A549 (cell line): ENCODE data around the gene ATAD2B. TPM values are rescaled to one million over a fixed set of nuclear protein-coding genes. Genes with fewer than 3 reads are reported as not detected.
"Not testable (repeated sequence)": the region's sequence is repeated elsewhere in the genome, so short reads cannot be mapped to it uniquely, and the experiment has no call there.

Source experiments
- ATAC-seq, 2 experiments: fragments of 200-7000 bp in 1 of 2; fragments of >200 bp in 1 of 2; cut with Nextera tagmentation in 1 of 2; cut with Tn5 transposase in 1 of 2; 3 replicates each; pipeline versions ENCODE4 v1.8.0 to v1.9.1; 2018 to 2020; ENCODE audit warnings: mild to moderate bottlenecking in 1 of 2, moderate library complexity in 1 of 2
- CTCF ChIA-PET: fragments of 300-600 bp; sonication (Branson Sonifier 250); formaldehyde crosslinking; extraction: SDS; loops from one replicate; lab custom pipeline; 2021; ENCODE audit warnings: antibody characterized with exemption, inconsistent platforms; lab: Yijun Ruan, JAX
- POLR2A ChIA-PET: fragments of 350-600 bp; formaldehyde crosslinking; extraction: SDS; loops from one replicate; lab custom pipeline; 2021; ENCODE audit warnings: antibody characterized with exemption, inconsistent platforms; lab: Yijun Ruan, JAX
- DNase-seq, 2 experiments: peaks; one replicate each; pipeline versions ENCODE4 v3.0.0 to v3.0.0-alpha.2; 2011 to 2016; ENCODE audit warnings: low read depth in 1 of 2, low spot score in 1 of 2
- FAIRE-seq: peaks from 2 replicates; lab custom pipeline; 2011; peaks lifted over from hg19 to GRCh38; lab: Jason Lieb, UNC
- H3K27ac ChIP-seq, 2 experiments: fragments of >200 bp; sonication (Bioruptor Twin); formaldehyde crosslinking; 3 replicates each; pipeline ENCODE4 v1.5.1; 2016 to 2017
- H3K4me1 ChIP-seq: fragments of >200 bp; sonication (Bioruptor Twin); formaldehyde crosslinking; 3 replicates; pipeline ENCODE4 v1.6.1; 2016
- H3K4me2 ChIP-seq: fragments of >200 bp; sonication (Bioruptor Twin); formaldehyde crosslinking; 3 replicates; pipeline ENCODE4 v1.6.1; 2016
- H3K4me3 ChIP-seq: fragments of >200 bp; sonication (Bioruptor Twin); formaldehyde crosslinking; 3 replicates; pipeline ENCODE4 v1.5.1; 2016
- H3K9me3 ChIP-seq: fragments of >200 bp; sonication (Bioruptor Twin); formaldehyde crosslinking; 3 replicates; pipeline ENCODE4 v1.6.1; 2016
- CBX2 ChIP-seq: fragments of 200-600 bp; sonication (generic); IDR thresholded peaks from 2 replicates; pipeline ENCODE4 v1.6.1; 2016; ENCODE audit warnings: low read depth, mild to moderate bottlenecking, borderline replicate concordance
- CTCF ChIP-seq: fragments of >200 bp; sonication (Bioruptor Twin); formaldehyde crosslinking; IDR thresholded peaks from 3 replicates; pipeline ENCODE4 v1.5.1; 2016
- EHF ChIP-seq: fragments of 250-450 bp; sonication (Bioruptor Pico); IDR thresholded peaks from 2 replicates; pipeline ENCODE4 v1.5.0; 2020; ENCODE audit warnings: mild to moderate bottlenecking
- EP300 ChIP-seq, 2 experiments: fragments of >200 bp; sonication (Bioruptor Twin); formaldehyde crosslinking; IDR thresholded peaks; 2 replicates in 1 of 2; 3 replicates in 1 of 2; pipeline ENCODE4 v1.6.1; 2016 to 2017
- FOSB ChIP-seq: fragments of 250-450 bp; sonication (Bioruptor Pico); IDR thresholded peaks from 2 replicates; pipeline ENCODE4 v1.5.0; 2020; ENCODE audit warnings: mild to moderate bottlenecking, moderate library complexity
- GATA3 ChIP-seq: IDR thresholded peaks from 2 replicates; pipeline ENCODE4 v1.6.1; 2012; ENCODE audit warnings: borderline replicate concordance
- HDAC2 ChIP-seq: fragments of 200-600 bp; sonication (generic); IDR thresholded peaks from 2 replicates; pipeline ENCODE4 v1.6.1; 2016
- HES2 ChIP-seq: fragments of >200 bp; sonication (Bioruptor Twin); formaldehyde crosslinking; IDR thresholded peaks from 2 replicates; pipeline ENCODE4 v1.6.1; 2016
- HEYL ChIP-seq: fragments of 250-450 bp; sonication (Bioruptor Pico); IDR thresholded peaks from 2 replicates; pipeline ENCODE4 v1.8.0; 2021; ENCODE audit warnings: mild to moderate bottlenecking, moderate library complexity
- HMGXB4 ChIP-seq: fragments of 250-450 bp; sonication (Bioruptor Pico); IDR thresholded peaks from 2 replicates; pipeline ENCODE4 v1.5.0; 2021; ENCODE audit warnings: mild to moderate bottlenecking, moderate library complexity, borderline replicate concordance
- JUN ChIP-seq, 2 experiments: fragments of >200 bp; sonication (Bioruptor Twin); formaldehyde crosslinking; IDR thresholded peaks; 2 replicates in 1 of 2; 3 replicates in 1 of 2; pipeline ENCODE4 v1.6.1; 2016 to 2017
- KDM1A ChIP-seq: fragments of 200-600 bp; sonication (generic); IDR thresholded peaks from 2 replicates; pipeline ENCODE4 v1.6.1; 2016; ENCODE audit warnings: low read depth, mild to moderate bottlenecking
- KDM5A ChIP-seq: fragments of 200-600 bp; sonication (generic); IDR thresholded peaks from 2 replicates; pipeline ENCODE4 v1.6.1; 2016; ENCODE audit warnings: antibody characterized with exemption, mild to moderate bottlenecking
- MAZ ChIP-seq: fragments of 150-350 bp; IDR thresholded peaks from 2 replicates; pipeline ENCODE4 v1.6.1; 2014; ENCODE audit warnings: antibody characterized with exemption, low read depth, low read length, borderline replicate concordance
- NFE2L2 ChIP-seq: fragments of 150-350 bp; conservative IDR thresholded peaks from 2 replicates; pipeline ENCODE4 v1.6.1; 2014; ENCODE audit warnings: low read length
- NPAS2 ChIP-seq: fragments of 250-450 bp; sonication (Bioruptor Pico); IDR thresholded peaks from 2 replicates; pipeline ENCODE4 v1.8.0; 2022; ENCODE audit warnings: mild to moderate bottlenecking, moderate library complexity, borderline replicate concordance
- PBX3 ChIP-seq: IDR thresholded peaks from 2 replicates; pipeline ENCODE4 v1.6.1; 2012
- PHF8 ChIP-seq: fragments of 200-600 bp; sonication (generic); IDR thresholded peaks from 2 replicates; pipeline ENCODE4 v1.6.1; 2016; ENCODE audit warnings: low read depth, mild to moderate bottlenecking, antibody characterized with exemption, moderate library complexity, borderline replicate concordance
- POLR2AphosphoS2 ChIP-seq: conservative IDR thresholded peaks from 2 replicates; pipeline ENCODE4 v1.6.1; 2012; ENCODE audit warnings: low read length, improper control_type of control experiment, inconsistent platforms
- ZFP36 ChIP-seq: fragments of 450-650 bp; IDR thresholded peaks from 2 replicates; pipeline ENCODE4 v1.6.1; 2014; ENCODE audit warnings: borderline replicate concordance; ENCODE audit not compliant: partially characterized antibody
- ZSCAN20 ChIP-seq: fragments of 250-450 bp; sonication (Bioruptor Pico); IDR thresholded peaks from 2 replicates; pipeline ENCODE4 v1.8.0; 2022; ENCODE audit warnings: mild to moderate bottlenecking, moderate library complexity
- WGBS: methylation state at CpG from one replicate; pipeline ENCODE4 v1.1.6; 2017; ENCODE audit errors: missing lambda C conversion rate; 5-methylcytosine and 5-hydroxymethylcytosine counted together
- polyA plus RNA-seq, 4 experiments: library from polyadenylated mRNA; depleted of rRNA in 3 of 4; stranded (reverse); fragments of >200 nt; fragmentation: RNase III in 1 of 4; extraction: RNeasy Plus Mini Kit Qiagen cat#74134 plus additional on column Dnase treatment in 1 of 4; gene quantifications; 2 replicates in 3 of 4; 3 replicates in 1 of 4; pipeline ENCODE4 v1.2.3, GENCODE V29; 2011 to 2017
- TF ChIP-seq, protein P1 (sequence below): fragments of 200-600 bp; sonication (generic); IDR thresholded peaks from 2 replicates; pipeline ENCODE4 v1.6.1; 2016; ENCODE audit warnings: antibody characterized with exemption, mild to moderate bottlenecking, moderate library complexity

ATAD2B gene
- polyA plus RNA-seq, 2 of the 4 experiments (the other 2 are of a cell fraction): 5.4 to 13.1 TPM

- CTCF ChIA-PET: interaction anchor here (1.4 to 2.3 kb wide), 2 partner anchors 27 to 130 kb away, joined by 3 to 9 read pairs; partner anchors contain the start of gene ATAD2B
- no peak for TF ChIP-seq NPAS2
- no peak for TF ChIP-seq MAZ
- no peak for TF ChIP-seq HMGXB4 (CRISPR knock-in tag)
- TF ChIP-seq JUN (IDR thresholded peaks at IDR 0.05): no peak
- no peak for TF ChIP-seq CBX2
- TF ChIP-seq PHF8: no peak
- TF ChIP-seq, protein P1, sequence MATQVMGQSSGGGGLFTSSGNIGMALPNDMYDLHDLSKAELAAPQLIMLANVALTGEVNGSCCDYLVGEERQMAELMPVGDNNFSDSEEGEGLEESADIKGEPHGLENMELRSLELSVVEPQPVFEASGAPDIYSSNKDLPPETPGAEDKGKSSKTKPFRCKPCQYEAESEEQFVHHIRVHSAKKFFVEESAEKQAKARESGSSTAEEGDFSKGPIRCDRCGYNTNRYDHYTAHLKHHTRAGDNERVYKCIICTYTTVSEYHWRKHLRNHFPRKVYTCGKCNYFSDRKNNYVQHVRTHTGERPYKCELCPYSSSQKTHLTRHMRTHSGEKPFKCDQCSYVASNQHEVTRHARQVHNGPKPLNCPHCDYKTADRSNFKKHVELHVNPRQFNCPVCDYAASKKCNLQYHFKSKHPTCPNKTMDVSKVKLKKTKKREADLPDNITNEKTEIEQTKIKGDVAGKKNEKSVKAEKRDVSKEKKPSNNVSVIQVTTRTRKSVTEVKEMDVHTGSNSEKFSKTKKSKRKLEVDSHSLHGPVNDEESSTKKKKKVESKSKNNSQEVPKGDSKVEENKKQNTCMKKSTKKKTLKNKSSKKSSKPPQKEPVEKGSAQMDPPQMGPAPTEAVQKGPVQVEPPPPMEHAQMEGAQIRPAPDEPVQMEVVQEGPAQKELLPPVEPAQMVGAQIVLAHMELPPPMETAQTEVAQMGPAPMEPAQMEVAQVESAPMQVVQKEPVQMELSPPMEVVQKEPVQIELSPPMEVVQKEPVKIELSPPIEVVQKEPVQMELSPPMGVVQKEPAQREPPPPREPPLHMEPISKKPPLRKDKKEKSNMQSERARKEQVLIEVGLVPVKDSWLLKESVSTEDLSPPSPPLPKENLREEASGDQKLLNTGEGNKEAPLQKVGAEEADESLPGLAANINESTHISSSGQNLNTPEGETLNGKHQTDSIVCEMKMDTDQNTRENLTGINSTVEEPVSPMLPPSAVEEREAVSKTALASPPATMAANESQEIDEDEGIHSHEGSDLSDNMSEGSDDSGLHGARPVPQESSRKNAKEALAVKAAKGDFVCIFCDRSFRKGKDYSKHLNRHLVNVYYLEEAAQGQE: no peak
- no peak for TF ChIP-seq POLR2AphosphoS2
- TF ChIP-seq KDM5A: no peak
- no peak for TF ChIP-seq ZSCAN20 (CRISPR knock-in tag)
- no peak for TF ChIP-seq PBX3
- no peak for TF ChIP-seq ZFP36
- TF ChIP-seq EHF: no peak
- TF ChIP-seq NFE2L2: no peak
- no peak for DNase-seq
- ATAC-seq: no peak
- FAIRE-seq: no peak
- H3K9me3 ChIP-seq: no peaks in the 10 kb centered on the region
- no peak overlapping the region for H3K4me2 ChIP-seq
- no peaks in the 10 kb centered on the region for H3K4me1 ChIP-seq
- POLR2A ChIA-PET: no interaction called here
- no peak overlapping the region for H3K27ac ChIP-seq
- no peak overlapping the region for H3K4me3 ChIP-seq
Measured at GRCh38 chr2:23953625-23954024, 26.7 kb upstream of the ATAD2B start.

GRCh38 chr2:23952558-23952957 lies 25.6 kb upstream of the ATAD2B start:
- ATAC-seq, H3K4me1 ChIP-seq, H3K4me3 ChIP-seq, H3K4me2 ChIP-seq, FAIRE-seq, DNase-seq, H3K9me3 ChIP-seq, H3K27ac ChIP-seq, POLR2A ChIA-PET: not testable (repeated sequence)
- WGBS: 96% methylated on average over 3 of the region's 3 CpGs
- CTCF ChIA-PET: interaction anchor here (1.0 to 2.3 kb wide), 5 partner anchors 12 to 131 kb away, joined by 3 to 9 read pairs (median 3); partner anchors contain the start of gene ATAD2B

DNA sequence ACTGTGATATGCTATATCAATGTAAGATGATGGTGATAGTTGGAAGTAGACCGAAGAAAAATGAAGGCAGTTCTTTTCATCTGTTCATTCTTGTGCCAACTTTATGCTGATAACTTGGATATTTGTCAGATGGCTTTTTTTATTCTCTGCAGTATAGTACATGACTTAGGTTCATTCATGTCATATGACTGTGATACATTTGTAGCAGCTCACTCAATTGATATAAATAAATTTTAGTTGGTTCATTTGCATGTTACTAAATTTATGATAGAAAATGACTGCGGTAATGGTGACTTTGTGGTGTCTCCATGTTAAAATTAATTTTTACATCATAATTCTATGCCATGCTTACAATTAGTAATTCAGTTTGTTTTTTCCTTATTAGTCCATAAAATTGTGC lies 20.4 kb upstream of the ATAD2B start:
- no peak for ATAC-seq
- FAIRE-seq: no peak
- no peak for DNase-seq

More for the DNA sequence above, 20.4 kb upstream of the ATAD2B start:
- no peak for TF ChIP-seq HEYL
- no peak for TF ChIP-seq HDAC2
- no peak for TF ChIP-seq MAZ
- no peak for TF ChIP-seq POLR2AphosphoS2
- no peak for TF ChIP-seq KDM1A
- TF ChIP-seq CTCF: no peak
- TF ChIP-seq EP300 (IDR thresholded peaks at IDR 0.05): no peak
- TF ChIP-seq CBX2: no peak
- TF ChIP-seq FOSB (CRISPR knock-in tag): no peak
- TF ChIP-seq GATA3: no peak
- TF ChIP-seq HES2: no peak
- no peak for TF ChIP-seq KDM5A
- H3K27ac ChIP-seq: no peak overlapping the region
- no peaks in the 10 kb centered on the region for H3K9me3 ChIP-seq
- H3K4me3 ChIP-seq: no peak overlapping the region
- WGBS: 98% methylated on average over 2 of the region's 2 CpGs
- peaks cover 14% of the 10 kb centered on the region; the same call in 2 of the 3 replicates for H3K4me1 ChIP-seq
- ChIA-PET CTCF (interaction anchor here (1.2 kb wide), 1 partner anchor 20 kb away, joined by 4 read pairs; the partner anchor contains the start of gene ATAD2B), POLR2A (no interaction called here)
- H3K4me2 ChIP-seq: no peak overlapping the region
